H9 (cell line): ENCODE data around the gene TNK2. TPM values are rescaled to one million over a fixed set of nuclear protein-coding genes. Genes with fewer than 3 reads are reported as not detected.

Experiments
- DNase-seq: peaks from one replicate; pipeline ENCODE4 v3.0.0-alpha.2; 2017
- H2AFZ ChIP-seq: one replicate; pipeline ENCODE4 v1.6.1; 2013; ENCODE audit warnings: mild to moderate bottlenecking, low read length, control low read depth, moderate library complexity
- H2AK5ac ChIP-seq: 2 replicates; pipeline ENCODE4 v1.6.1; 2013; ENCODE audit warnings: low read length, control low read depth, mixed read lengths; ENCODE audit not compliant: insufficient read length
- H2BK120ac ChIP-seq: one replicate; pipeline ENCODE4 v1.6.1; 2013; ENCODE audit warnings: low read depth, mild to moderate bottlenecking, low read length, control low read depth, inconsistent platforms; ENCODE audit not compliant: poor library complexity, severe bottlenecking
- H2BK12ac ChIP-seq: 2 replicates; pipeline ENCODE4 v1.6.1; 2013; ENCODE audit warnings: low read length, control low read depth, mixed read lengths, low read depth; ENCODE audit not compliant: insufficient read length
- H2BK15ac ChIP-seq: 2 replicates; pipeline ENCODE4 v1.6.1; 2013; ENCODE audit warnings: low read depth, low read length, control low read depth
- H2BK20ac ChIP-seq: one replicate; pipeline ENCODE4 v1.6.1; 2013; ENCODE audit warnings: low read depth, mild to moderate bottlenecking, low read length, control low read depth, inconsistent platforms; ENCODE audit not compliant: poor library complexity, severe bottlenecking
- H2BK5ac ChIP-seq: 2 replicates; pipeline ENCODE4 v1.6.1; 2013; ENCODE audit warnings: low read length, control low read depth, mixed read lengths; ENCODE audit not compliant: insufficient read length
- H3K14ac ChIP-seq: 2 replicates; pipeline ENCODE4 v1.6.1; 2013; ENCODE audit warnings: low read length, control low read depth; ENCODE audit not compliant: insufficient read depth
- H3K18ac ChIP-seq: 2 replicates; pipeline ENCODE4 v1.6.1; 2013; ENCODE audit warnings: low read depth, mild to moderate bottlenecking, mixed read lengths, low read length, control low read depth; ENCODE audit not compliant: insufficient read length
- H3K23ac ChIP-seq: 2 replicates; pipeline ENCODE4 v1.6.1; 2013; ENCODE audit warnings: low read length, control low read depth, mixed read lengths, low read depth; ENCODE audit not compliant: insufficient read length
- H3K23me2 ChIP-seq: 2 replicates; pipeline ENCODE4 v1.6.1; 2013; ENCODE audit warnings: low read depth, mild to moderate bottlenecking, mixed read lengths, low read length, control low read depth; ENCODE audit not compliant: insufficient read length, poor library complexity, severe bottlenecking
- H3K27ac ChIP-seq: 2 replicates; pipeline ENCODE4 v1.5.1; 2013; ENCODE audit warnings: low read length, control low read depth, mixed read lengths, low read depth; ENCODE audit not compliant: insufficient read length
- H3K27me3 ChIP-seq: 2 replicates; pipeline ENCODE4 v1.6.1; 2013; ENCODE audit warnings: low read length, control low read depth, inconsistent platforms; ENCODE audit not compliant: insufficient read depth
- H3K4ac ChIP-seq: 2 replicates; pipeline ENCODE4 v1.6.1; 2013; ENCODE audit warnings: low read depth, mild to moderate bottlenecking, control low read depth, inconsistent platforms, low read length, moderate library complexity
- H3K4me1 ChIP-seq: 2 replicates; pipeline ENCODE4 v1.6.1; 2013; ENCODE audit warnings: low read length, control low read depth, inconsistent platforms; ENCODE audit not compliant: insufficient read depth
- H3K4me2 ChIP-seq: 2 replicates; pipeline ENCODE4 v1.6.1; 2013; ENCODE audit warnings: low read length, control low read depth, mixed read lengths; ENCODE audit not compliant: insufficient read length, insufficient read depth
- H3K56ac ChIP-seq: 2 replicates; pipeline ENCODE4 v1.6.1; 2013; ENCODE audit warnings: low read depth, mild to moderate bottlenecking, mixed read lengths, low read length, control low read depth; ENCODE audit not compliant: insufficient read length
- H3K79me1 ChIP-seq: 2 replicates; pipeline ENCODE4 v1.6.1; 2013; ENCODE audit warnings: low read depth, mild to moderate bottlenecking, moderate library complexity, low read length, control low read depth, inconsistent platforms; ENCODE audit not compliant: insufficient read depth, poor library complexity, severe bottlenecking
- H3K79me2 ChIP-seq: 2 replicates; pipeline ENCODE4 v1.6.1; 2013; ENCODE audit warnings: low read length, control low read depth, inconsistent platforms; ENCODE audit not compliant: insufficient read depth
- H3K9ac ChIP-seq: 2 replicates; pipeline ENCODE4 v1.6.1; 2013; ENCODE audit warnings: low read length, control low read depth, mixed read lengths; ENCODE audit not compliant: insufficient read length; ENCODE audit errors: extremely low read depth
- H3K9me3 ChIP-seq: one replicate; pipeline ENCODE4 v1.6.1; 2013; ENCODE audit warnings: low read depth, low read length, inconsistent platforms; ENCODE audit not compliant: control insufficient read depth
- H3T11ph ChIP-seq: one replicate; pipeline ENCODE4 v1.6.1; 2013; ENCODE audit warnings: mild to moderate bottlenecking, low read length, control low read depth, inconsistent platforms
- H4K20me1 ChIP-seq: one replicate; pipeline ENCODE4 v1.6.1; 2013; ENCODE audit not compliant: control insufficient read depth, insufficient read length, insufficient read depth
- H4K5ac ChIP-seq: 2 replicates; pipeline ENCODE4 v1.6.1; 2013; ENCODE audit warnings: low read depth, mild to moderate bottlenecking, mixed read lengths, low read length, control low read depth; ENCODE audit not compliant: insufficient read length
- H4K8ac ChIP-seq: replicated peaks from 2 replicates; pipeline ENCODE4 v1.6.1; 2013; ENCODE audit warnings: low read length, control low read depth, mixed read lengths, low read depth; ENCODE audit not compliant: insufficient read length
- H4K91ac ChIP-seq: 2 replicates; pipeline ENCODE4 v1.6.1; 2013; ENCODE audit warnings: low read depth, mild to moderate bottlenecking, moderate library complexity, mixed read lengths, low read length, control low read depth; ENCODE audit not compliant: insufficient read length
- H3K27ac Mint-ChIP-seq, 3 experiments: 2 replicates in 2 of 3; 3 replicates in 1 of 3; pipeline ENCODE4 v1.8.0; 2020 to 2021; ENCODE audit warnings: mixed read lengths in 3 of 3, mild to moderate bottlenecking in 1 of 3, moderate library complexity in 1 of 3
- H3K27me3 Mint-ChIP-seq: 2 replicates; pipeline ENCODE4 v1.8.0; 2021; ENCODE audit warnings: low read depth, mild to moderate bottlenecking, moderate library complexity, mixed read lengths
- H3K36me3 Mint-ChIP-seq, 3 experiments: 2 replicates in 2 of 3; 3 replicates in 1 of 3; pipeline ENCODE4 v1.8.0; 2020 to 2021; ENCODE audit warnings: low read depth in 3 of 3, mixed read lengths in 3 of 3; ENCODE audit not compliant: insufficient read depth in 1 of 3
- H3K4me1 Mint-ChIP-seq, 2 experiments: 2 replicates each; pipeline ENCODE4 v1.8.0; 2020; ENCODE audit warnings: mixed read lengths in 2 of 2
- H3K4me3 Mint-ChIP-seq, 2 experiments: 2 replicates in 1 of 2; 3 replicates in 1 of 2; pipeline ENCODE4 v1.8.0; 2020 to 2021; ENCODE audit warnings: mild to moderate bottlenecking in 2 of 2, mixed read lengths in 2 of 2, moderate library complexity in 1 of 2
- H3K9me3 Mint-ChIP-seq, 2 experiments: 2 replicates in 1 of 2; 3 replicates in 1 of 2; pipeline ENCODE4 v1.8.0; 2020; ENCODE audit warnings: mild to moderate bottlenecking in 2 of 2, mixed read lengths in 2 of 2, moderate library complexity in 1 of 2
- CTCF ChIP-seq: fragments of 200-600 bp; sonication (generic); conservative IDR thresholded peaks from 3 replicates; pipeline ENCODE4 v1.8.0; 2021; ENCODE audit warnings: antibody characterized with exemption, mild to moderate bottlenecking
- WGBS: extraction: QIAGEN DNeasy Blood & Tissue Kit; methylation state at CpG from one replicate; pipeline ENCODE4 v1.1.7; 2013; ENCODE audit warnings: missing lambda C conversion rate, low lambda C conversion rate, mixed read lengths; ENCODE audit not compliant: insufficient read length; ENCODE audit errors: extremely low coverage; 5-methylcytosine and 5-hydroxymethylcytosine counted together
- total RNA-seq: library from RNA; stranded (reverse); gene quantifications from 2 replicates; pipeline ENCODE4 v1.2.1, GENCODE V29; 2021

TNK2 gene
- total RNA-seq, 1 experiment from 2014 or later: 34.5 TPM

- H3K4me2 ChIP-seq: no peak overlapping the region
- H4K20me1 ChIP-seq: no peaks in the 10 kb centered on the region
- H3T11ph ChIP-seq: no peak overlapping the region
- H3K79me2 ChIP-seq: peaks cover 5% of the 10 kb centered on the region; the same call in 1 of the 2 replicates
- H3K23me2 ChIP-seq: peaks cover 15% of the 10 kb centered on the region
- H2BK15ac ChIP-seq: no peak overlapping the region
- no peaks in the 10 kb centered on the region for H3K27me3 ChIP-seq
- peak overlapping the region in 1 of 3 experiments; percentile 65; a peak in 1 of 7 replicates for H3K27ac Mint-ChIP-seq
- H2AFZ ChIP-seq: no peak overlapping the region
- H3K4me1 Mint-ChIP-seq: peaks cover 38 to 49% of the 10 kb centered on the region in 2 experiments
- H3K9ac ChIP-seq: no peak overlapping the region
- peaks cover 3% of the 10 kb centered on the region for H3K79me1 ChIP-seq
- no peak overlapping the region for H3K56ac ChIP-seq
- H3K4me3 Mint-ChIP-seq: peak overlapping the region; percentile 67 to 82; a peak in 2 of 5 replicates
- H3K9me3 ChIP-seq: no peaks in the 10 kb centered on the region
- H2BK12ac ChIP-seq: no peak overlapping the region
- H3K27ac ChIP-seq: no peak overlapping the region
- no peak overlapping the region for H2BK20ac ChIP-seq
- peaks cover 3% of the 10 kb centered on the region for H3K4me1 ChIP-seq
- H3K9me3 Mint-ChIP-seq: no peaks in the 10 kb centered on the region
- no peak for DNase-seq
- H3K36me3 Mint-ChIP-seq: peaks cover 0 to 2% (median 0%) of the 10 kb centered on the region in 3 experiments; a peak in 1 of 7 replicates
- no peak overlapping the region for H2AK5ac ChIP-seq
- no peak overlapping the region for H2BK120ac ChIP-seq
- no peak overlapping the region for H3K23ac ChIP-seq
- H3K27me3 Mint-ChIP-seq: peaks cover 5% of the 10 kb centered on the region
- no peak overlapping the region for H4K8ac ChIP-seq
- no peak overlapping the region for H3K4ac ChIP-seq
- no peak for TF ChIP-seq CTCF
- H4K5ac ChIP-seq: no peak overlapping the region
- H3K18ac ChIP-seq: no peak overlapping the region
- H3K14ac ChIP-seq: no peak overlapping the region; the same call in 1 of the 2 replicates
- no peak overlapping the region for H2BK5ac ChIP-seq
- no peak overlapping the region for H4K91ac ChIP-seq
- WGBS: no CpG with 5 or more reads among the region's 10 CpGs
Measured at GRCh38 chr3:195897081-195897852, 11.1 kb downstream of the TNK2 start.
